Measurements from ENCODE around the gene FAM221B.

Gene FAM221B

DNA sequence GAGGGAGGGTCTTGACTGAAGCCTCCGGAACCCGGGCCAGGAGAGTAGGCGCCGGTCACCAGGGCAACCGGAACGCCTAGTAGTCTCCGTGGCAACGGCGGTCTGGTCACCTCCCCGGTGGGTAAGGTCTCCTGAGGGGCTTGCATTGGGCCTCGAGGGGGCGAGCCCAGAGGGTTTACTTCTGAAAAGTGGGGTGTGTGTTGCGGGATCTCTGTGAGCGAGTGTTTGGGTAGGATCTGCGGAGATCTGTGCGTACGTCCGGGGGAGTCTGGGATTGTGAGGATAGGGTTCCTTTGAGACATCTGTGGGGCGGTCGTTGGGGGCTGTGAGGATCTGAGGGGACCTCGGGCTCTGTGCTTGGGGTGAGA lies at the start of gene FAM221B:
Gene FAM221B, minus strand, starts transcription at position 17 of the 368 bp plus-strand sequence. CDS start 2,571 bp downstream, outside the sequence.
- DNase-seq (ENCODE audit: low read depth) = no peak

DNA sequence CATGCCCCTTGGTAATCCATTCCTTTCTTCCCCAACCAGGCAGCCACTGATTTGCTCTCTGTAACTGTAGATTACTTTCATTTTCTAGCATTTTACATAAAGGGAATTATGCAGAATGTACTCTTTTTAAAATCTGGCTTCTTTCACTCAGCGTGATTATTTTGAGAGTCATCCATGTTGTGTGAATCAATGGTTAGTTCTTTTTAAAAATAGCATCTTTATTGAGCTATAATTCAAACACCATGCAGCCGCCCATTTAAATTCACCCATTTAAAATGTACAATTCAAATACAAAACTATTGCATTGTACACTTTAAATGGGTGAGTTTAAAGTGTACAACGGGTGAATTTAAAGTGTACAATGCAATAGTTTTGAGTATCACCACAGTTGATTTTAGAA lies 44.0 kb upstream of the FAM221B start:
- no peak for DNase-seq (ENCODE audit: low read depth)

DNA sequence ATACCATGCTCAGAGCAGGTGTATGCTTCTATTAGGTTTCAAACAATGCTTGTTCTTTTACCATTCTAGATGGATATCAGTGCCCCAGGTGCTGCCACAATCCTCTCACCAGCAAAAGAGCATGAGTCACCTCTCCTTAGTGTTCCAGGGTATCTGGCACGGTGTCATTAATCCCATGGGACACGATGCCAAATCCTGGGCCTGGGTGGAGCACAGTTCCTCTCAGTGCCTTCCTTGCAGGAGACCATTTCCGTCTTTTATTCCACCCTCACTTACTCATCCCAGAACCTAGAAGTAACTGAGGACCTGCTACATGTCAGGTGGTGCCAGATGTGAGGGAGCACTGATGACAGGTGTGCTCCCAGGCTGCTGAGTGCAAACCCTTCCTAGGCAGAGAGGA lies 43.0 kb upstream of the FAM221B start:
- DNase-seq (ENCODE audit: low read depth) = no peak

DNA sequence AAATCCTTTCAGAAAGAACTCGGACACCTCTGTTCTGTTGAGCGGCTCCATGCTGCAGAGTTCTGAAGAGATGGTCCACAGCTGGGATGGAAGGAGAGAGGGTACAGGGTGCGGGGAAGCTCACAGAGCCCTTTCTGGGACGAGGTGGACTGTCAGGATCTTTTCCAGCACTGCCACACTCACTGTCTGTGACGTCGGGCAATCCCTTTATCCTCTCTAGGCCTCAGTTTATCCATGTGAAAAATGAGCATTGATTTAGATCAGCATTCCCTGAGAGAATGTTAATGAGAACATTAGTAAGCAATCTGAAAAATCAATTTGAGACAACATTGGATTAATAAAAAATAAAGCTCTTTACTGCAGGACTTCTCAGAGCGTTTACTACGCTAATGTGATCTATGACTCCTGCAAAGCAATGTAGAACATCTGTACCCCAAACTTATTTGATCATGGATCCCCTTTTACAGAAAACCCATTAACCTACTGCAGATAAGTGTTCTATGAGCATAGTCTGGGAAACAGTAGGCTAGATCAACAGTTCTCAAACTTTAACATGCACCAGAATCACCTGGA lies 41.9 kb upstream of the FAM221B start, which contains the start of gene OR13J1:
Gene OR13J1, minus strand, starts transcription at position 51 of the 573 bp plus-strand sequence. Its CDS starts 0 bp downstream, at position 51.
- DNase-seq (ENCODE audit: low read depth) = no peak

GRCh38 chr9:35869621-35870216 lies 41.2 kb upstream of the FAM221B start:
- DNase-seq (ENCODE audit: low read depth) = no peak

- no peak for DNase-seq (ENCODE audit: low read depth)
Measured at GRCh38 chr9:35868933-35869332, 40.4 kb upstream of the FAM221B start.

GRCh38 chr9:35867538-35867937 lies 39.0 kb upstream of the FAM221B start:
- no peak for DNase-seq (ENCODE audit: low read depth)

DNA sequence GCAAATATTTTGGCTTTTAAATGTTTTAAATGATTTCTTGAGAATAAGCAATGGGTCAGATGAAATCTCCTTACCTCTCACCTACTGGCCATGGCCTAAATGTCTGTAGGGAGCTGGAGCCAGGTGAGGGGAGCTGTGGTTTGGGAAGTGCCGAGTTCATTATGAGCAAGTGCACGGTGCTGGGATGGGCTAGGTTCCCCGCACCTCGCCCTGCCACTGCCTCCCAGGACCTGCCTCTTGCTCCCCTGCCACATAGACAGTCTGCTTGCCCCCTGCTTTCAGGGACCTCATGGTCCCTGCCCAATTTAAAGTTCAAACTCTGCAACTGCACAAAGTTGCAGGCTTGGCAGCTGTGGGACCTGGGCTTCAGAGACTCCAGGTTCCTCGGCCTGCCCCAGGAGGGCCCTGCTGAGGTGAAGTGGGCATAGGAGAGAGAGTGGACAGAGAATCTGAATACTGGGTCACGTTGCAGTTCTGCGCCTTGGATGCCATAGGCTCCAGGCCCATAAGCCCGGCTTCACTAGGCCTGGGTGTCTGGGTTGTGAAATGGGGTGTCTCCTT lies 36.2 kb upstream of the FAM221B start:
- no peak for DNase-seq (ENCODE audit: low read depth)

GRCh38 chr9:35863583-35863982 lies 35.1 kb upstream of the FAM221B start:
- no peak for DNase-seq (ENCODE audit: low read depth)

GRCh38 chr9:35862328-35862727 lies 33.8 kb upstream of the FAM221B start:
- no peak for DNase-seq (ENCODE audit: low read depth)

GRCh38 chr9:35861161-35861897 lies 32.8 kb upstream of the FAM221B start:
- no peak for DNase-seq (ENCODE audit: low read depth)

DNA sequence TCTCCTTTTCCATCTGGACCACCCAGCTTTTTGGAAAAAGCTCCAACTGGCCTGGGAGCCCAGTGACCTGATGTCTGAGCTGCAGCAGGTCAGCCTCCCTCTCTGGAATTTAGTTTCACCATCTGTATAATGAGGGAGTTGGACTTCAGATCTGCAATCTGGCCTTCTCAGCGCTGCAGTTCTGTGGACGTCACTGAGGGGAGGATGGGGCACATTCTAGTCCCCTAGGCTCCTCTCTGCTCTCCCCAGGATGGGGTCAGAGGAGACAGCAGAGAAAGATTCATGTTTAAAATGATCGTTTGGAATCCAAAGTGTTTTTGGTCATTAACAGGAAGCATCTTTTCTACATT lies 31.4 kb upstream of the FAM221B start:
- DNase-seq (ENCODE audit: low read depth) = no peak

DNA sequence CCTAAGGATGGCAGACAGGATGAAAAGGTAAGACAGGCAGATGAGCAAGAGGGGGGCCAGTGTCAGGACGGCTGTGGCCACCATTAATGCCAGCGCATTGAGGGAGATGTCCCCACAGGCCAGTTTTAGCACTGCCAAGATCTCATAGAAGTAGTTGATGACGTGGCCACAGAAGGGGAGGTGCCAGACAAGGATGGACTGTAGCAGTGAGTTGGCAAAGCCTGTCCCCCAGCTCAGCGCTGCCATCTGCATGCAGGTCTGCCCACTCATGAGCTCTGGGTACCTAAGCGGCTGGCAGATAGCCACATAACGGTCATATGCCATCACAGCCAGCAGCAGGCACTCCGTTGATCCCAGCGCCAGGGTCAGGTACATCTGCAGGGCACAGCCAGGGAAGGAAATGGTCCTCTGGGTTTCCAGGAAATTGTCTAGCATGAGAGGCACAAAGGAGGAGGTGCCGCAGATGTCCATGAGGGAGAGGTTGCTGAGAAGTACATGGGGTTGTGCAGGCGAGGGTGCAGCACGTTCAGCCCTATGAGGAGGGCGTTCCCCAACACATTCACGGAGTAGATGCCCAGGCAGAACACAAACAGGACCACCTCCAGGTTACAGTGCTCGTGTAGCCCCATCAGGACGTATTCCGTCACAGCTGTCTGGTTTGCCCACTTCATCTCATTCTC lies 30.9 kb upstream of the FAM221B start:
- no peak for DNase-seq (ENCODE audit: low read depth)

- no peak for DNase-seq (ENCODE audit: low read depth)
Measured at GRCh38 chr9:35858458-35858857, 29.9 kb upstream of the FAM221B start.

DNA sequence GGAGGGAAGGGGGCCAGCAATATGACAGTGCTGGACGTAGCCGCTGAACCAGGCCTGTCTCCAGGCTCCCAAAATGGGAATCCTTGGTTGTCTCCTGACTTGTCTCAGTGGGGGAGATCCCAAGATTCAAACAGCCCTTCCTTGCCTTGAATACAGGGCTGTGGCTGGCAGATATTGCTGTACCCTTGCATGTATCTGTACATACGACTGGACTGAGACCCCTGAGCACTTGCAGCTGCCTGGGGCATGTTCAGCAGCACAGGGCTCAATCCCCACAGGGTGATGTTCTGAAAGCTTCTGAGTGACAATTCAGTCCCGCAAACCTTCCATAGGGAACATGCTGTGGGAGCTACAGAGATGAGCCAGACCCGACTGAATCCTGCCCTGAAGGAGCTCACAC lies 28.4 kb upstream of the FAM221B start:
- no peak for DNase-seq (ENCODE audit: low read depth)

- DNase-seq (ENCODE audit: low read depth) = no peak
Measured at GRCh38 chr9:35856206-35856605, 27.7 kb upstream of the FAM221B start.

GRCh38 chr9:35854091-35854762 lies 25.7 kb upstream of the FAM221B start:
- no peak for DNase-seq (ENCODE audit: low read depth)

- no peak for DNase-seq (ENCODE audit: low read depth)
Measured at GRCh38 chr9:35852876-35853865, 24.6 kb upstream of the FAM221B start.

DNA sequence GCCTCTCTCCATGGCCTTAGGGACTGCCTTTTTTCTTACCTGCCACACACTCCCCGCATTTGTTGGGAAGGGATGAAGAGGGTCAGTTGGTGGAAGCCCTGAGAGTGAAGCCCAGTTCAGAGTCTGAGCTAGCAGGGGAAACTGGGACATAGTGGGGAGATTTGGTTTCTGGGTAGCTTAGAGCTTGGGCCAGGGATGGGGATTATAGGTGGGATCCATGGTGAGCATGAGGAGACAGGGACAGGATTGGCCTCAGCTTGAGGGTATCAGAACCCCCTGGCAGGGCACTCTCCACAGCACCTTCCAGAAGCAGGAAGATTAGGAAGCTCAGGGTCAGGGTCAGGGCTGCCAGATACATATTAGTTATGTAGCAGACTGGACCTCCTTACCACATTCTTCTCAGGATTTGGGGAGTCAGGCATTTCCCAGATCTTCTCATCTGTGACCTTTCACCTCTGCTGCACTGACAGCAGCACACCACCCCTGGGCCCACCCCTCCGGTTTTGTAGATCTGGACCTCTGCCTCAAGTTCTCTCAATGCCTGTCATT lies 23.8 kb upstream of the FAM221B start:
- no peak for DNase-seq (ENCODE audit: low read depth)

GRCh38 chr9:35847792-35848572 lies 19.4 kb upstream of the FAM221B start:
- peak; percentile 90 for DNase-seq (ENCODE audit: low read depth)
